ENCODE results near the gene AGRN. TPM values are rescaled to one million over a fixed set of nuclear protein-coding genes. Genes with fewer than 3 reads are reported as not detected.

AGRN gene
- total and polyA plus RNA-seq, 2 of the 4 experiments (the other 2 are of a cell fraction) = 8.1 to 115 TPM

GRCh38 chr1:1050577-1051052, 30.7 kb downstream of the AGRN start:
- Histone ChIP-seq H2AK5ac (ENCODE audit: low read depth, low read length) (no peak overlapping the region), H3K36me3 (ENCODE audit: control insufficient read depth, insufficient read depth, low read length) (peaks cover 73% of the 10 kb centered on the region), H2AFZ (replicated peaks; ENCODE audit: low read length, poor library complexity) (no peak overlapping the region), H2AK9ac (replicated peaks; ENCODE audit: low read depth, low read length, poor library complexity) (no peak overlapping the region), H3K4me1 (ENCODE audit: control insufficient read depth, insufficient read depth, low read length) (no peaks in the 10 kb centered on the region), H2BK20ac (ENCODE audit: low read depth, low read length) (no peak overlapping the region), H4K91ac (ENCODE audit: insufficient read depth, low read depth, low read length) (no peak overlapping the region), H3K4me2 (ENCODE audit: low read depth, low read length) (no peak overlapping the region), H3K79me1 (ENCODE audit: low read depth in 1 of 2, low read length in 2 of 2) (peaks cover 5 to 9% of the 10 kb centered on the region in 2 experiments; a peak in 2 of 4 replicates), H3K27ac (ENCODE audit: insufficient read depth, low read length) (no peak overlapping the region), H3K9ac (ENCODE audit: low read depth, low read length) (no peak overlapping the region), H3K9me1 (ENCODE audit: insufficient read depth, low read length) (no peaks in the 10 kb centered on the region), H4K8ac (ENCODE audit: low read depth in 2 of 2, low read length in 2 of 2) (no peak overlapping the region), H3K18ac (ENCODE audit: low read depth, low read length) (no peak overlapping the region), H3K27me3 (ENCODE audit: control insufficient read depth, insufficient read depth, low read length) (no peaks in the 10 kb centered on the region), H4K5ac (ENCODE audit: low read depth, low read length) (no peak overlapping the region), H2BK120ac (ENCODE audit: low read depth, low read length) (no peak overlapping the region), H3K56ac (ENCODE audit: extremely low read depth, insufficient read depth, low read length) (no peak overlapping the region), H3K4me3 (ENCODE audit: insufficient read depth, low read depth, low read length) (no peak overlapping the region), H3K4ac (ENCODE audit: low read depth, low read length) (no peak overlapping the region), H2BK5ac (ENCODE audit: low read depth, low read length, poor library complexity, severe bottlenecking) (no peak overlapping the region), H4K20me1 (ENCODE audit: insufficient read depth, low read length) (no peaks in the 10 kb centered on the region; the same call in none of the 2 replicates), H3K23ac (ENCODE audit: low read depth, low read length) (no peak overlapping the region), H3K9me3 (ENCODE audit: control insufficient read depth, insufficient read depth, low read length) (no peaks in the 10 kb centered on the region), H2BK15ac (ENCODE audit: low read depth, low read length) (no peak overlapping the region), H3K14ac (replicated peaks; ENCODE audit: low read depth, low read length) (no peak overlapping the region)
- dilution Hi-C loops (cut with HindIII; ENCODE audit: low sequenced_read_pairs, unreplicated experiment) (no loop called here), in situ Hi-C loops (cut with MboI; ENCODE audit: low sequenced_read_pairs) (no loop called here), intact Hi-C loops (cut with micrococcal nuclease) (no loop called here)
- ATAC-seq (ENCODE audit: low read depth) (no peak), DNase-seq (no peak)
- BruUV-seq (replicated peaks) = no TSS peak
- no peak for TF ChIP-seq FOS (IDR thresholded peaks at IDR 0.05; ENCODE audit: low read depth, low read length)
- TF ChIP-seq MXI1 (IDR thresholded peaks at IDR 0.05; ENCODE audit: borderline replicate concordance, low read depth, low read length) = no peak
- no peak for TF ChIP-seq RCOR1 (IDR thresholded peaks at IDR 0.05; ENCODE audit: insufficient replicate concordance, low read length)
- no peak for TF ChIP-seq SMC3 (IDR thresholded peaks at IDR 0.05; ENCODE audit: low read depth, low read length)
- TF ChIP-seq MAFK (IDR thresholded peaks at IDR 0.05; ENCODE audit: low read depth, low read length) = no peak
- no peak for TF ChIP-seq CTCF (conservative IDR thresholded peaks at IDR 0.05; ENCODE audit: low read depth, low read length)
- TF ChIP-seq MAZ (IDR thresholded peaks at IDR 0.05; ENCODE audit: borderline replicate concordance, low read depth, low read length) = no peak
- TF ChIP-seq ELK1 (IDR thresholded peaks at IDR 0.05; ENCODE audit: borderline replicate concordance, low read depth, low read length) = no peak
- no peak for TF ChIP-seq RFX5 (IDR thresholded peaks at IDR 0.05; ENCODE audit: low read depth, low read length)
- ChIA-PET CTCF (no interaction called here), POLR2A (ENCODE audit: unreplicated experiment) (no interaction called here)
- 89% methylated on average over 20 of the region's 32 CpGs; no CpG with 5 or more reads in 1 of the 2 experiments for WGBS, 2 experiments (ENCODE audit: extremely low coverage in 2 of 2, insufficient read length in 1 of 2)

Data from IMR-90 (cell line).